A673 (cell line): ENCODE results near the gene ASB6. TPM values are rescaled to one million over a fixed set of nuclear protein-coding genes. Genes with fewer than 3 reads are reported as not detected.

Source experiments
- BruUV-seq: library from RNA; stranded (reverse); fragments of 400-500 nt; replicated peaks from 2 replicates; lab custom pipeline; 2021; lab: Mats Ljungman, UMichigan
- CTCF ChIA-PET: fragments of 300-600 bp; sonication (Branson Sonifier 250); formaldehyde crosslinking; loops from one replicate; lab custom pipeline; 2022; ENCODE audit warnings: antibody characterized with exemption; lab: Charles Lee
- POLR2A ChIA-PET: fragments of 300-600 bp; sonication (Branson Sonifier 250); formaldehyde crosslinking; loops from one replicate; lab custom pipeline; 2022; ENCODE audit warnings: antibody characterized with exemption; ENCODE audit not compliant: low non-redundant PET; lab: Charles Lee
- DNase-seq: peaks from one replicate; pipeline ENCODE4 v3.0.0-alpha.2; 2015; ENCODE audit warnings: low spot score
- H3K27ac ChIP-seq: fragments of 200-600 bp; sonication (generic); 2 replicates; pipeline ENCODE4 v1.5.1; 2016; ENCODE audit warnings: mixed run types, low read depth, mild to moderate bottlenecking, mixed read lengths, antibody characterized with exemption, low read length; ENCODE audit not compliant: poor library complexity, severe bottlenecking
- H3K27me3 ChIP-seq: fragments of 200-600 bp; sonication (generic); replicated peaks from 2 replicates; pipeline ENCODE4 v1.6.1; 2017; ENCODE audit warnings: mixed run types, low read depth, mild to moderate bottlenecking, mixed read lengths, antibody characterized with exemption, low read length; ENCODE audit not compliant: insufficient read depth, poor library complexity
- H3K36me3 ChIP-seq: fragments of 200-600 bp; sonication (generic); 2 replicates; pipeline ENCODE4 v1.6.1; 2016; ENCODE audit warnings: mixed run types, mild to moderate bottlenecking, mixed read lengths, antibody characterized with exemption, low read length; ENCODE audit not compliant: insufficient read depth, poor library complexity, severe bottlenecking
- H3K4me1 ChIP-seq: fragments of 200-600 bp; sonication (generic); 2 replicates; pipeline ENCODE4 v1.6.1; 2017; ENCODE audit warnings: mixed run types, mild to moderate bottlenecking, mixed read lengths, antibody characterized with exemption, low read length; ENCODE audit not compliant: insufficient read depth, poor library complexity, severe bottlenecking
- H3K4me3 ChIP-seq: fragments of 200-600 bp; sonication (generic); 2 replicates; pipeline ENCODE4 v1.5.1; 2016; ENCODE audit warnings: low read depth, mixed run types, mild to moderate bottlenecking, mixed read lengths, low read length; ENCODE audit not compliant: poor library complexity, severe bottlenecking
- H3K9me3 ChIP-seq: fragments of 200-600 bp; sonication (generic); 2 replicates; pipeline ENCODE4 v1.6.1; 2016; ENCODE audit warnings: mixed run types, low read depth, mild to moderate bottlenecking, mixed read lengths, antibody characterized with exemption, low read length; ENCODE audit not compliant: poor library complexity, severe bottlenecking
- EZH2 ChIP-seq: fragments of 200-600 bp; sonication (generic); IDR thresholded peaks from 2 replicates; pipeline ENCODE4 v1.6.1; 2017; ENCODE audit warnings: borderline replicate concordance, low read depth, mild to moderate bottlenecking, mixed read lengths, antibody characterized with exemption, low read length; ENCODE audit not compliant: poor library complexity, severe bottlenecking
- intact Hi-C: fragments of 100-400 bp; cut with micrococcal nuclease; formaldehyde crosslinking; loops from one replicate; pipeline ENCODE4 v1.10.0; 2022; ENCODE audit not compliant: unreplicated experiment
- total RNA-seq: library from RNA; stranded (reverse); gene quantifications from 2 replicates; pipeline ENCODE4 v1.2.3, GENCODE V29; 2021
- TF ChIP-seq, protein P1 (sequence below): fragments of 300-800, 200-600 bp; sonication (generic); conservative IDR thresholded peaks from 2 replicates; pipeline ENCODE4 v1.5.1; 2017; ENCODE audit warnings: low read depth, mild to moderate bottlenecking, antibody characterized with exemption, low read length, moderate library complexity, mixed read lengths

Gene ASB6
- total RNA-seq, 1 experiment from 2014 or later: 36.5 TPM

DNA sequence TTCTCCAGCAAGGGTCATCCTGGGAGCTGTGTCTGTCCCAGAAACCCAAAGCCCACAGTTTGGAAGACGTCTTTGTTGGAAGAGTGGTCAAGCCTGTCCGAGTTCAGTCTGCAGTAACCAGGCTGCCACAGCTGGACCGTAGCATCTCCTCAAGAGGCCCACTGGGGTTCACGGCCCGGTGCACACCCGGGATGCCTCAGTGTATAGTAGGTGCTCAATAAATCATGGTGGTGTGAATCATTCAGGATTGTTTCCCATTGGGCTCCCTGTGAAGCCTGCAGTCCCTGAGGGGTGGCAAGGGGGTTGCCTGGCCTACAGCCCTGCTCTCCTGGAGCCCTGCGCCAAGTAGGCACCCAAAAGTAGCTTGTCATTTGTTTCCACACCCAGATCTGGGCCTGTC lies 13.2 kb upstream of the ASB6 start:
- CTCF ChIA-PET: interaction anchor here (0.5 to 0.6 kb wide), 2 partner anchors 29 to 71 kb away, joined by 3 to 16 read pairs; partner anchors contain the start of gene NTMT1
- Histone ChIP-seq H3K27me3 (no peaks in the 10 kb centered on the region), H3K4me1 (peaks cover 20% of the 10 kb centered on the region), H3K36me3 (no peaks in the 10 kb centered on the region), H3K27ac (no peak overlapping the region), H3K4me3 (no peak overlapping the region), H3K9me3 (no peaks in the 10 kb centered on the region)
- POLR2A ChIA-PET: no interaction called here
- TF ChIP-seq, protein P1, sequence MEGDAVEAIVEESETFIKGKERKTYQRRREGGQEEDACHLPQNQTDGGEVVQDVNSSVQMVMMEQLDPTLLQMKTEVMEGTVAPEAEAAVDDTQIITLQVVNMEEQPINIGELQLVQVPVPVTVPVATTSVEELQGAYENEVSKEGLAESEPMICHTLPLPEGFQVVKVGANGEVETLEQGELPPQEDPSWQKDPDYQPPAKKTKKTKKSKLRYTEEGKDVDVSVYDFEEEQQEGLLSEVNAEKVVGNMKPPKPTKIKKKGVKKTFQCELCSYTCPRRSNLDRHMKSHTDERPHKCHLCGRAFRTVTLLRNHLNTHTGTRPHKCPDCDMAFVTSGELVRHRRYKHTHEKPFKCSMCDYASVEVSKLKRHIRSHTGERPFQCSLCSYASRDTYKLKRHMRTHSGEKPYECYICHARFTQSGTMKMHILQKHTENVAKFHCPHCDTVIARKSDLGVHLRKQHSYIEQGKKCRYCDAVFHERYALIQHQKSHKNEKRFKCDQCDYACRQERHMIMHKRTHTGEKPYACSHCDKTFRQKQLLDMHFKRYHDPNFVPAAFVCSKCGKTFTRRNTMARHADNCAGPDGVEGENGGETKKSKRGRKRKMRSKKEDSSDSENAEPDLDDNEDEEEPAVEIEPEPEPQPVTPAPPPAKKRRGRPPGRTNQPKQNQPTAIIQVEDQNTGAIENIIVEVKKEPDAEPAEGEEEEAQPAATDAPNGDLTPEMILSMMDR: no peak
- TF ChIP-seq EZH2: no peak
- DNase-seq: no peak
- BruUV-seq: no TSS peak
- intact Hi-C loops: no loop called here

DNA sequence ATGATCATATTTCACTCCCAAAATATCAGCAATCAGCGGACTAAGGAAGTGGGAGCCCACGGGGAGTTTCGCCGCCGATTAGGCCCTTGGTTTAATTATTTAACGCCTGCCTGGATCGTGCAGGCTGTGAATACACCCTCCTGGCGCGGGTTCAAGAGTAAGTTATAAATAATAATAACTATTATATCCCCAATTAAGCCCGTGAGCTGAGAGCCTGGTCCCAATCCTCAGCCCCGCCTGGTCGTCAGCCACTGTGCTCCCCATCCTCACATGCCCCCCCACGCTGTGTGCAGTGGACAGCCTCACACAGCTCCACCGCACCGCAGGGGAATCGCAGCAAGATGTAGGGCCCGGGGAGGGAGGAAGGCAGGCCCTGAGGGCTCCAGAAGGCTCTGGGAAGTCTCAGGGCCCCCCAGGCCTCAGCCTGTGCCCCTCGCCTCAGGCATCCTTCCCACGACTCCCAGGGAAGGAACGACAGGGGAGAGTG lies 12.6 kb upstream of the ASB6 start:
- no TSS peak for BruUV-seq
- Histone ChIP-seq H3K4me1 (peaks cover 26% of the 10 kb centered on the region), H3K4me3 (peak overlapping the region; percentile 22), H3K27ac (peak overlapping the region; percentile 57), H3K36me3 (no peaks in the 10 kb centered on the region), H3K27me3 (no peaks in the 10 kb centered on the region), H3K9me3 (no peaks in the 10 kb centered on the region)
- TF ChIP-seq EZH2: no peak
- TF ChIP-seq, protein P1: no peak
- DNase-seq: no peak
- POLR2A ChIA-PET: no interaction called here
- intact Hi-C loops: no loop called here
- CTCF ChIA-PET: no interaction called here

DNA sequence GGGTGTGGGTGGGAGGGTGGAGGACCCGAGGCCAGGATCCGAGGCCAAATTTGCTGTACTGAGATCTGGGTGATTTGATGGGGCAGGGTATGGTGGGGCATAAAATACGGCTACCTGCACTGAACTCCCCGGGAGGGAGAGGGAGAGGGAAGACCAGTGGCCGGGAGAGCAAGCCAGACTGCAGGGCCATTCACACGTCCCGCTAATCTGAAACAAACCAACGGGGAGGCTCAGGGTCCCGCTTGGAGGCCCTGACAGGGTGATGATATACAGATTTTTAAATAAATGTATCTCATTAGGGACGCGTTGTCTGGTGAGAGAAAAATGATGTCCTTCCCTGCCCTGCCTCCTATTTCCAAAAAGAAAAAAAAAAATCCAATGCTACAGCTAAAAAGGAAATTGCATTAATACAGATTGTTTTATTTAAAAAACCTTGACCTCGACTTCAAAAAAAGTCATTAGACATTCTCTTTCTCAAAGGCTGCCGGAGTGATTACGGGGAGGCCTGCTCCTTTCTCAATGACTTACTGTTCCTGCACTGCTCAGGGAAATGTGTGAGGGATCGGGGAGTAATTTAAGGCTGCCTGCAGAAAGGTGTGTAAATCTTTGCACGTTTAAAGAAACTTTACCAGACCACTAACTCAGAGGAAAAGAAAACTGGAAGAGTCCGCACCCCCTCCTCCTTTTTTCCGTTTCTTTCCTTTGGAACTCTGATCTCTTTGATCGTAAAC lies 12.0 kb upstream of the ASB6 start:
- Histone ChIP-seq H3K4me1 (peaks cover 27% of the 10 kb centered on the region), H3K4me3 (peak overlapping the region; percentile 22), H3K9me3 (no peaks in the 10 kb centered on the region), H3K27ac (peak overlapping the region; percentile 57), H3K27me3 (no peaks in the 10 kb centered on the region), H3K36me3 (no peaks in the 10 kb centered on the region)
- ChIA-PET CTCF (no interaction called here), POLR2A (no interaction called here)
- TF ChIP-seq, protein P1: no peak
- no peak for TF ChIP-seq EZH2
- DNase-seq: no peak
- no TSS peak for BruUV-seq
- intact Hi-C loops: no loop called here
